NCI-H82 treated with DMSO at 0.1 percent for 48 hours (cell line): ENCODE data around the gene ZBED5.
"Not testable (repeated sequence)": the region's sequence is repeated elsewhere in the genome, so short reads cannot be mapped to it uniquely, and the experiment has no call there.

Experiments
- DNase-seq: peaks from one replicate; lab custom pipeline; 2025; ENCODE audit not compliant: unreplicated experiment; lab: John Stamatoyannopoulos, UW

ZBED5 gene

GRCh38 chr11:10857709-10858438, at the start of gene ZBED5:
TSS of gene ZBED5 (minus strand) at chr11:10858053. CDS start at chr11:10854945, 3,108 bp downstream.
- DNase-seq: peak; percentile 86

- peak; percentile 11 for DNase-seq
Measured at GRCh38 chr11:10906521-10906920, 48.7 kb upstream of the ZBED5 start.

GRCh38 chr11:10902301-10903063, 44.6 kb upstream of the ZBED5 start:
- DNase-seq: no peak

- no peak for DNase-seq
Measured at GRCh38 chr11:10900681-10901415, 43.0 kb upstream of the ZBED5 start.

GRCh38 chr11:10899121-10899830, 41.4 kb upstream of the ZBED5 start:
- no peak for DNase-seq

GRCh38 chr11:10898763-10899025, 40.8 kb upstream of the ZBED5 start:
- DNase-seq: no peak

- DNase-seq: no peak
Measured at GRCh38 chr11:10898003-10898762, 40.3 kb upstream of the ZBED5 start.

- no peak for DNase-seq
Measured at GRCh38 chr11:10897150-10897549, 39.3 kb upstream of the ZBED5 start.

- DNase-seq: no peak
Measured at GRCh38 chr11:10896493-10896892, 38.6 kb upstream of the ZBED5 start.

GRCh38 chr11:10895285-10895684, 37.4 kb upstream of the ZBED5 start:
- no peak for DNase-seq

GRCh38 chr11:10894666-10895065, 36.8 kb upstream of the ZBED5 start:
- DNase-seq: no peak

- no peak for DNase-seq
Measured at GRCh38 chr11:10893714-10894151, 35.9 kb upstream of the ZBED5 start.

- DNase-seq: no peak
Measured at GRCh38 chr11:10892250-10892649, 34.4 kb upstream of the ZBED5 start.

- DNase-seq: no peak
Measured at GRCh38 chr11:10891151-10891720, 33.4 kb upstream of the ZBED5 start.

GRCh38 chr11:10890083-10890482, 32.2 kb upstream of the ZBED5 start:
- DNase-seq: not testable (repeated sequence)

- no peak for DNase-seq
Measured at GRCh38 chr11:10887307-10887706, 29.5 kb upstream of the ZBED5 start.

- DNase-seq: no peak
Measured at GRCh38 chr11:10886652-10887250, 28.9 kb upstream of the ZBED5 start.

GRCh38 chr11:10885703-10886363, 28.0 kb upstream of the ZBED5 start:
- DNase-seq: no peak

GRCh38 chr11:10884292-10884691, 26.4 kb upstream of the ZBED5 start:
- not testable (repeated sequence) for DNase-seq
